ENCODE results near the gene SPDEF. TPM values are rescaled to one million over a fixed set of nuclear protein-coding genes. Genes with fewer than 3 reads are reported as not detected.

The SPDEF gene
- total RNA-seq, 1 donor from 2014 or later: not detected

DNA sequence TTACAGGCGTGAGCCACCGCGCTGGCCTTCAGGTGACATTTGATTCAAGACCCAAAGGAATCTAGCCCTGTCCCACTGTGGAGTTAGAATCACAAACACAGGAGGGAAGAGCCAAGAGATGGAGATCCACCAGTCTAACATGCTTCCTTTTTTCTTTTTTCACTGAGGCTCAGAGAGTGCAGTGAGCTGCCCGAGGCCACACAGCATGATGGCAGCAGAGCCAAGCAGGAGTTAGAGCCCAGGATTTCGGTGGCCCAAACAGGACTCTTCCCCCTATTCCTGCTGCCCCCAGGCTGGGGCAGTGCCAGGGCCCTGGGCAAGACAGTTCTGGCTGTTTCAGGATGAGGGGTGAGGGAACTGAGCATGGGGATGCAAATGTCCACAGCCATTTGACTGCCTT lies 8.1 kb upstream of the SPDEF start:
- intact Hi-C loops (cut with micrococcal nuclease): no loop called here

DNA sequence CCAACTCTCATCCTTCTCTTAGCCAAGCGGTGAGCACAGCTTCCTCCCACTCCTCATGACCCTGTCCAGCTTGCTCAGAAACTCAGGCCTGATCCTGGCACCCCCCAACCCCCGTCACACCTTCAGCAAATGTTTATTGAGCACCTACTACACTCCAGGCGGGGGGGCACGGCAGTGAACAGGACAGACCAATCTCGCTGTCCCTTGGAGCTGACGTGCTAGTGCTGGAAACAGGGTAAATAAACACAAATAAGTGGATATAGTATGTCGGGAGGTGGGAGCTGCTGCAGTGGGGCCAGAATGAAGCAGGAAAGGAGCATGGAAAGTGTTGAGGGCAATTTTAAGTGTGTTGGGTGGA lies 7.4 kb upstream of the SPDEF start:
- intact Hi-C loops (cut with micrococcal nuclease): no loop called here

DNA sequence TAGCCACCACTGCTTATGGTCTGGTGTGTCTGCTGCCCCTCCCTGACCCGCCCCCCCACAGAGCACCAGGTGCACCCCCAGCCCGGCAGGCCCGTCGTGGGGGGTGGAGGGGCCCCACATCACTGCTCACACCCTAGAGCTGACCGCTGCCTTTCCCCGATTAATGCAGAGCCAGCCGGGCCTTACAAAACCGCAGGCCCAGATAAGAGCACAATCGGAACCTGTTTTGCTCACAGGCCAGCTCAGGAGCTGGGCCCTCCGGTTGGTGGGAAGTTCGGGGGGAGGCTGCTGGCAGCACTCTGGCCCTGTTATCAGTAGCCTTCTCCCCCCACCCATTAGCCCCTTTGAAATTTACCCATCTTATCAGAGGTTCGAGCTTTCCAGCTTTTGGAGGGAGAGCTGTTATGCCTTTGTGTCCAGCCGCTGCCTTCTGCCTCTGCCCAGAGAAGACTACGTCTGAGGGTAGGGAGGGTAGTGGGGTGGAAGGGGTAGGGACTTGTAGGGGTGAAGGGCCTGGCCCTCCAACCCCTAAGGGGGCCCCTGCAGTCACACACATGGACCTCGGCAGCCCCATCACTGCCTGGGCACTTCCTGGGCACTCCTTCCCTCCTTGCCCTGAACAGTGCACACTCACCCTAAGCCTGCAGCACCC lies 6.9 kb upstream of the SPDEF start:
- intact Hi-C loops (cut with micrococcal nuclease): no loop called here

DNA sequence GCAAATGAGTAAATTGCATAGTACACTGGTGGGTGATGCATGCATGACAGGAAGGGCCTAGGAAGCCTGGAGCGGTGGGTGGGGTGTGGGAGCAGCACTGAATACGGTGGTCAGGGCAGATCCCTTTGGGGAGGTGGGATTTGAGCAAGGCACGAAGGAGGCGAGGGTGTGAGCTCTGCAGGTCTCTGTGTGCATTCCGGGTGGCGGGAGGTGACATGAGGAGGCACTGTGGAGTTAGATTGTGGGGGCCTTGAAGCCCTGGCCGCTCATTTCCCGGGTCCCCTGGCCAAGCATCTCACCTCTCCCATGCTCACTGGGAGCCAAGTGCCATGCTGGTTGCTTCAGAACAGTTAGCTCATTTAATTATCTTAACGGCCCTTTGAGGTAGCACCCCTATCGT lies 6.2 kb upstream of the SPDEF start:
- intact Hi-C loops (cut with micrococcal nuclease): no loop called here

DNA sequence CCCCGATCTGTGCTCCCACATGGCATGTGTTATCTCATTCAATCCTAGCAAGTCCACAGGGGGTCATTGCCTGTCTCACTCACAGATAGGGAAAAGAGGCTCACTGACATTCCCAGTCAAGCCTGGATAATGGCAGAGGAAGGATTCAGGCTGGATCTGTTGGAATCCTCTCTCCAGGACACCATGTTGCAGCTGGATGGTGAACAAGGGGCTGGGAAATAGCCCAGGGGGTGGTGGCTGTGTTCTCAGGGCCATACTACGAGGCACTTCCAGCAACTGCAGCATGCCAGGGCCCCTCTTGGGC lies 5.0 kb upstream of the SPDEF start:
- intact Hi-C loops (cut with micrococcal nuclease): no loop called here

DNA sequence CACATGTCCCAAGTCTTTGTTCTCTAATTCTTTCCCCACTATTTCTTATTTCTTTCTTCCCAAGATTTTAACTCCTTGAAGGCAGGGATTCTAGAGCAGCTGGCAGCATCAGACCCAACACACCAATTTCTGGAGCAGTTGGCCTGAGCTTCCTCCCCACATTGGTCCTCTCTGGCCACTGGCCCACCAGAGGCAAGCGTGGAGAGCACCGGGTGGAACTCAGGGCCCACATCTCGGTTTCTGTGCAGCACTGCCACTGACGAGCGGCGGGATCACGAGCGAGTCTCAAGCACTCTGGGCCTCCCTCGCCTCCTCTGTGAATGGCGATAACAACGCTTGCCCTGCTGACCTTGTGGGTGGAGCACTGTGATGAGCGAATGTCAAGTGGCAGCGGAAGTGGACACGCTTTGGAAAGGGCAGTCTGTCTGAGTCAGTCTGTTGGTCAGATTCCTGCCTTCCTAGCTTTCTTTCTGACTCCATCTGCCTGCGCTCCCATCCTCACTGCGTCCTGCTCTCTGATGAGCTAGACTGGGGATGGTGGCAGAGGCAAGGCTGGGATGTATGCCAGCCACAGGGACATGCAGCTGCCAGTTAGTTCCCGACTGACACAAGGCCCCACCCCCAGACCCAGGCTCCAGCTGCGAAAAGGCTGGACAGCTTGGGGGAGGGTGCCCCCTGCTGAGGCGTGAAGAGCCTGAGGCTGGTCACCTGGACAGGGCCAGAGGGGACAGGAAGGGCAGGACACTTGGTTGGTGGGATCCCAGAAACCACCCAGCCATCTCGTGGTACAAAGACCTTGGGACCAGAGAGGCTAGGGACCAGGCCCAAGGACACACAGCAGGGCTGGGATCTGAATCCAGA lies 4.5 kb upstream of the SPDEF start:
- intact Hi-C loops (cut with micrococcal nuclease): no loop called here

DNA sequence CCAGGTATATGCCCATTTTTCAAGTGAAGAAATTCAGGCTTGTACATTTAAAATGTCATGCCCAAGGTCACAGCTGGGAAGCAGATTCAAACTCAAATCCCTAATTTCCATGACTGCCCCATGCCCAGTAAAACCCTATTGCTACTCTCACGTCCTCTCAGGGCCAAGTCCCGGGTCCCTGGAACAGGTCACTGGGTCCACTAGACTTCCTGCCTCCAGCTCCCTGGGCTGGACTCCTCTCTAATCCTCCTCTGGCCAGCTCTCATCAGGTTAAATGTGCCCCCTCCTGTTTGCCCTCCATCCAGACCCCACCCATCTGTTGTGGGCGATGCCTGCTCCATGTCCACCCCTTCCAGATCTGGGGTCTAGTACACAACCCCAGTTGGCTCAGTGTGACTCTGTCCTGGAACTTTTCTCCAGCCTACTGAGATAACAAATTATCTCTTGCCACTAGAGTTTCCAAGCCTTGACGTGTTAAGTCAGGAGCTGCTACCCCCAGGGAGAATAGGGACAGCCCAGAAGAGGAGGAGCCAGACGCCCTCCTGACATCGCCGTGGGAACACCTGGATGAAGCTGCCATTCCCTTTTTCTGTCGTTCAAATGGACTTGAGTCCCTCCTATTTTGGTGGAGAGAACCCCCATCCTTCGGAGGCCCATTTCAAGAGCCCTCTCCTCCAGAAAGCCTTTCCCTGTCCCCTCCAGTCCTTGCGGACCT lies 3.7 kb upstream of the SPDEF start:
- intact Hi-C loops (cut with micrococcal nuclease): no loop called here

DNA sequence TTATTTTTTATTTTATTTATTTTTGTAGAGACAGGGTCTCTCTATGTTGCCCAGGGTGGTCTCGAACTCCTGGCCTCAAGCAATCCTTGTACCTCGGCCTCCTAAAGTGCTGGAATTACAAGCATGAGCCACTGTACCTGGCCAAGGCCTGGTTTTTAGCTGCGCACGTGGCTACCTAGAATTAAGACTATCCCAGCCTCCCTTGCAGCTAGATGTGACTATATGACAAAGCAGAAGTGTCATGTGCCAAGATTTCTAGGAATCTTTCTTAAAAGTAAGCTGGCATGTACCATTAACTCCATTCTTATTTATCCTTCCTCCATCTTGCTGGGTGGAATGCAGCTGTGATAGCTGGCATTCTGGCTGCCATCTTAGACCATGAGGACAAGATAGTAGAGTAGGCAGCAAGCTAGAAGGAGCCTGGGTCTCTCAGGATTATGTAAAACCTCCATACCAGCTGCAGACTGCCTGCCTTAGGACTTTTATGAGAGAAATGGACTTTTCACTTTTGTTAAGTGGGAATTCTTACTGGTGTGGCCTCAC lies 2.1 kb upstream of the SPDEF start:
- intact Hi-C loops (cut with micrococcal nuclease): no loop called here

DNA sequence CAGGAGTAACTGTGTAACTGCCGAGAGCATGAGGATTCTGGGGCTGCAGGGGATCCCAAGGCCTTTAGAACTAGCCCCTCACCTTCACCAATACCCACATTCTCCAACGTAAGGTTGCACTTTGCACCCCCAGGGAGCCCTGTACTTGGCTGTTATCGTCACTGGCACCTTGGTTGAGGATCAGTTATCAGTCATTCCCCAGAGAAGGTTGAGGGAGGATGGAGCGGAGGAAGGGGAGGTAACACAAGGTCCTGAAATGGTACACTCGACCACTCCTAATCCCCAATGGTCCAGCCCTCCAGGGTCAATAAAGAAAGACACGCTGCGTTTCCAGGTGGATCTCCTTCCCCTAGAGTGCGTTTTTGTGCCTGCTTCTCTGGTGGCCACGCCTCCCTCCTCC lies 1.1 kb upstream of the SPDEF start:
- intact Hi-C loops (cut with micrococcal nuclease): no loop called here

DNA sequence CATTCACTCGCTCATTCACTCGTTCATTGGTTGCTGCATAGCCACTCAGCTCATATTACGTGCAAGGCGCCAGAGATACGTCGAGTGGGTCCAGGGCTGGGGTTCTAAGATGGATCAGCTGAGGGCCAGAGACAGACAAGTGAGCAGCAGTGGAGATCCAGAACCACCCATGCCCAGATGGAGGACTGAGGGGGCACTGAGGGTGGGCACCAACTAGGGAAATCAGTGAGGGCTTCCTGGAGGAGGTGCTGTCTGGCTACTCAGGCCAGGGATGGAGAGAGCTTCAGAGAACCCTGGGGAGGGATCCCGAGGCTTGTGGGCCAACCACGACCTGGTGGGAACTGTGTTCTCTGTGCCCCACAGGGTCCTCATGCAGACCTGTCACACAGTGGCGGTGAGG lies 364 bp upstream of the SPDEF start:
- intact Hi-C loops (cut with micrococcal nuclease): no loop called here

DNA sequence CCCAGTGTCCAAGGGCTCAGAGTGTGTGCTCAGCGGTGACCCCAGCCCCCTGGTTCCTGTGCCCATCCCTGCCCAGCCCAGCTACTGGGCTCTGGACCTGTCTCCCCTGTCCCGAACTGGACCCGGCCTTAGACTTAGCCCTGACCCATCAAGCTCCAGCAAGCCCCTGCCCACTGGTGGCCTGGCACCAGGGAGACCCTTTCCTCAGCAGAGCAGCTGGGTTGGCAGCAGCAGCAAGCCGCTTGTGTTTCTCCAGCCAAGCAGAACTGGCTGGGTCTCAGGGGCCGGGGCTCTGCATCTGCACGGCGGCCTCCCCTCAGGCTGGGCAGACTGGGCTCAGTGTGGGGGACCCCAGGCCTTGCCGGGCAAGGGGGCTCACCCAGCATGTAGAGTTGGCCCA lies 801 bp downstream of the SPDEF start:
- intact Hi-C loops (cut with micrococcal nuclease): no loop called here

DNA sequence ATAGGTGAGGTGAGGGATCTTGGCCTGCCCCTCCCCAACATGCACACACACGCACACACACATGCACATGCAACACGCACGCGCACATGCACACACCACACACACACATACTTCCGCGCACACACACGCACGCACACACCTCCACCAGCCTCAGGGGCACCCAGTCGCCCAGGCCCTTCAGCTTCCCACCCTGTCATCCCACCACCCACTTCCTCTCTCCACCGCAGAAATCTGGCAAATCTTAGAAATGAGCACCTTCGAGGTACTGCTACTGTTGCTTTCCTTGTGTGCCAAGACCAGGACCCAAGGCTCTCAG lies 1.2 kb downstream of the SPDEF start:
- intact Hi-C loops (cut with micrococcal nuclease): no loop called here

DNA sequence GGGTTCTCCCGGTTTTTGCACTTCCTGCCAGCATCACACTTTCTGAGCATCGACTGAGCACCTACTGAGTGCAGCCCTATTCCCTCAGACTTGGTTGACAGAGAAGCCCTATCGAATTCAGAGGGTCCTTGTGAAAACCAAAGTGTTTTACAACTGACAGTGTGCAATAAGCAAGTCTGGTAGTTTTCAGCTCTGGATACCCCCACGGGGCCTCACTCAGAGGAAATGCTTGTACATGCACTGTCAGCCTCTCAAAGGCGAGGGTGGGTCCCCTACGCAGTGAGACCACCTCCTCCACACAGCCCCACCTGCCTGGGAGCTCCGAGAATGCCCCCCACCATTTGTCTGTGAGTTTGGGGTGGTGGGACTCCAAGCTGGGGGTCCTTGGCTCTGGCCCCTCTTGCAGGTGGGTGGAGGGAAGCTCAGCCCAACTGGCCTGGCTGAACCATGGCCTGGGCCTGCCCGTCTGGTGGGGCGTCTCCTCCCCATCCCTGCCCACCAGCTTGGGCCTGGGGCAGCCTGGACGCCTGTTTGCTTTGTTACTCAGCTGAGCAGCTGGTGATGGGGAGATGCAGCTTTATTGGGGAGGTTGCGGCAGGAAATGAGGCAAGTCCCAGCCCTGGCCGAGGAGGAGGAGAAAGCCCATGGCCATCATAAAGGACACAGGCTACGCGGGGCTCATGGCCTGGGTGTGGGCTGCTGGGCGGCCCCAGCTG lies 1.7 kb downstream of the SPDEF start:
- intact Hi-C loops (cut with micrococcal nuclease): no loop called here

DNA sequence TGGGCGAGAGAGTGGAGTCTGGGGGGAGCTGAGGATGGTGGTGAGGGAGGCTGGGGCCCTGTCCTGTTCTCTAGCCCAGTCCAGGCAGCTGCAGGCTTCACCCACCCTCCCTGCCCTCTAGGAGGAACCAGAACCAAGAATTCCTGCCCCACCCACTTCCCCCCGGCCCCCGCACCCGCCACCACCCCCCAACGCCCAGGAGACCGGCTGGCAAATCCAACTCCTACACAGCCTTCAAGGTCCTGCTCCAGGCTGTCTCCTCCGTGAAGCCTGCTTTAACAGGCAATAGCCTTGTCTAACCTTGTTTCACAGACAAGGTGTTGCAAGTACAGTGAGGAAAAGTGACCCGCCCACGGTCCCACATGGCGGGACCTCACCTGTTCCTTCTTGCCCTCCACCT lies 2.4 kb downstream of the SPDEF start:
- intact Hi-C loops (cut with micrococcal nuclease): no loop called here

DNA sequence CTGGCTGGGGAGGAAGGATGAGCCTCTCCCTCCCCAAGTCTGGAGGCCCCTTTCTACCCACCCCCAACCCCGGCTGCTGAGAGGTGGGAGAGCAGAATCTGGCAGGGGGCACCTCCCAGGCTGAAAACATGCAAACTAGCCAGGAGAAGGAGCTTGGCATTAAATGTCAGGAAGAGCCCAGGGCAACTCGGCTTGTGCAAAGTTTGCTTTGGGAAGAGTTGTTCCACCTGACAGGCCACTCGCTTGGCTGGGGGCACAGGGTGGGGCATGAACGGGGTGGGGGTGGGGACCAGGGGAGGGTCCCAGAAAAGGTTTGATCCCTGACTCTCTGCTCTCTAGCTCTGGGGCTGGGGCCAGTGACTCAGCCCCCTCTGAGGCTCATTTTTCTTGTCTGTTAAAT lies 3.0 kb downstream of the SPDEF start:
- intact Hi-C loops (cut with micrococcal nuclease): no loop called here

DNA sequence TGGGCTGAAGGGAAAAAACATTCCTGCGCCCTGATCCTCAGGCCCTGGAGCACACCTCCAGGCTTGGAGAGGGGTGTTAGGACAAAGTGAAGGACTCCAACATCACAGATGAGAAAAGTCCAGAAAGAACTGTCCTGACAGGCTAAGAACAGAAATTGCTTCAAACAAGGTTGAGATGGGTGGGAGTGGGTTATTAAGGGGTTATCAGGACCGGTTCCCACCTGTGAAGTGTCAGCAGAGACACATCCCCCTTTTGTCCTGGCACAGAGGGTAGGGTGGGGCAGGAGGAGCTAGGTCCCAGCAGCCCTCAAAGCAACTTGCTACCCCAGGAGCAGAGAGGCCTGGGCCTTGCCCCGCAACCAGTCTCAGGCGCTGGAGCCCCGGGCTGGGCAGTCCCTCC lies 3.5 kb downstream of the SPDEF start:
- intact Hi-C loops (cut with micrococcal nuclease): no loop called here

DNA sequence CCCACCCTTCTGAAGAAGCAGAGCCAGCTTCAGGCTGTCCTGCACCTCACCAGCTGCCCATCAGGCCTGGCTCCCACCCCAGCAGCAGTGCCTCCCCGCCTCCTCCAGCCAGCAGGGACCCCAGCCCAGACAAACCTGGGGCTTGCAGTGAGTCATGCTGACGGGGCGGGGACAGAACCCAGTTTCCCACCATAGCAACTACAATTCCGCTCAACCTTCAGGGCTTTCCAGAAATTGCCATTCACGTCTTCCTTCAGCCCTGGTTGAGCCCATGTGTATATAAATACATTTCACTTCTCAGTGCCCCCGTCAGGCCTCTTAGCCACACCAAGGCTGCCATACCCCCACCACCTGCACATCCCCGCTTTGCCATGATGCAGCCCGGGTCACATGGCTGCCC lies 4.4 kb downstream of the SPDEF start:
- intact Hi-C loops (cut with micrococcal nuclease): no loop called here

DNA sequence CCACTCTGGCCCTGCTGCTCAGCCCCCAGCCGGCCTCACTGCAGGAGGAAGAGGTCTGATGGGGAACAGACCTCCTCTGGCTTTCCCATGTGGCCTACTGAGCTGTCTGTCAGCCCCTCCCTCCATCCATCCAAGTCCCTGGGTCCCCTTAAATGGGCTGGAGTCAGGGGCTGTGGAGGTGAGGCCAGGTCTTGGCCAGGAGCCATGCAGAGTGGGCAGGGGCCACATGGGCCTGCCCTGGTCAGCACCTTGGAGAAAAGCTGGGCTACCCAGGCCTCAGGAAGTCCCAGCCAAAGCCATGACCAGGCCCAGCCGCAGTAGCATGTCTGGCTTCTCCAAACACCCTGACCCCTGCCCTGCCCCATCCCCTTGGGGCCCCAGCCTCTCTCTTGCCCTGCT lies 6.3 kb downstream of the SPDEF start:
- intact Hi-C loops (cut with micrococcal nuclease): no loop called here

DNA sequence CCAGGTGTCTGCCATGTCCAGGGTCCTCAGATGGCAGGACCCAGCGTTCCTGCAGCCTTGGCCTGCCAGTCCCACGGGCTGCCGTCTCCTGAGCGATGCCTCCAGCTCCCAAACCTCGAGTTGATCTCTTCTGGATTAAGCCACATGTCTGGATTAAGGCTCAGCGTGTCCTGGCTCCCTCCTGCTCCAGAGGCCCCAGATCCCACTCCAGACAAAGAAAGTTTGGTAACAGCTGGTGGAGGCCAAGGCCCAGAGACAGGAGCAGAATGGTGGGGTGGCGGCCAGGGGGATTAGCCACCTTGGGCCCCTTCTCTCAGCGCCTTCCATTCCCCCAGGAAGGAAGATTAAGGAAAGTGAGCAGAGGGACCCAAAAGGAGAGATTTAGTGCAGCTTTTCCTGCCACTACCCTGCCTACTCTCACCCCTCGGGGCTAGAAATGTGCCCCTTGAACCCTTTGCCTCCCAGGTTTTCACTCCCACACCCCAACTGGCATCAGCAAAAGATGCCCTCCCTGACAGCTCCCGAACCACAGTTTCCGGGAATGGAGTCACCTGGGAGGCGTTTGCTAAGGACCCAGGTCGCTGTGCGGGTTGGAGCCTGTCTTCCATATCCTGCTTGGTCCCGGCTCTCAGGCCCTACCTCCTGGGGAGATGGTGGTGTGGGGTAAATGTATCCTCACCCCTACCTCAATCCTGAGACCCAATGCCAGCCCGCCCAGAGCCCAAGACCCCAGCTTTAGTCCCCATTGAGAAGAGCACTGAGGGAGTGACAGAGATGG lies 6.9 kb downstream of the SPDEF start:
- intact Hi-C loops (cut with micrococcal nuclease): no loop called here

DNA sequence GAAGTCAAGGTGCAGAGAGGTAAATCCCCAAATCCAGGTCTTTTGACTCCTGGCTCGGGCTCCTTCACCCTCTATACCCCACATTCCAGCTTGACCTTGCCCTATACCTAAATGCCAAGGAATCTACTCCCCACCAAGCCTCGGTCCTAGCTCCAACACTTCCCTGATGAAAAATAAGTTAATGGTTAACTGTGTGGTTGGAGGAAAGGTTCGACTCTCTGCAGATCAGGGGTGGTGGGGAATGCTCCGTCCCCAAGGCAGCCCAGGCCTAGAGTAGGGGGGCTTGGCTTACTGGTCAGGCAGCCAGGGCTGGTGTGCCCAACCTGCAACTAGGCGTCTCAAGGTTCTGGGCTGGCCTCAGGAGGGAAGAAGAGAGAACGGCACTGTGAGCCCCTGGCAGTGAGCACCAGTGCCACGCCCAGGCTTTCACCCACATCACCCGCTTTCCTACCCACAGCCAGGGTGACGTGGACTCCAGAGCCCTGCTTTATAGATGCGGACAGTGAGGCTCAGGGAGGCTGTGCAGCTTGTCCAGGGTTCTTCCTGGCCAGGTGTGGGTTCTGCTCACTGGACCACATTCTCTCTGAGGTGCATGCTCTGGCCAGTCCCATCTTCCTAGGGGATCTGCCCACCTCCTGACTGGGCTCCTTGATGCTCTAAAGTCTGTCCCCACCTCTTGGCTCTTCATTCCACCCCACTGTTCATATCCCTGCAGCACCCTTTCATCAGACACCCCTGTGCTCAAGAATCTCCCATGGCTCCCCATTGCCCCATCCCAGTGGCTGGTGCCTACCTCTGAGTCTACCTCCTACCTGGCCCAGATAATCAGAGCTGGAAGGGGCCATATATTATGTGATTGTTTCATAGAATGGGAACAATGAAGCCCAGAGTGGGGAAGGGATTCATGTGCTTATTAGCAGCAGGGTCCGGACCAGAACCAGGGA lies 8.2 kb downstream of the SPDEF start:
- intact Hi-C loops (cut with micrococcal nuclease): no loop called here

All from T-helper 1 cell treated with Interleukin-12 subunit alpha and Interleukin-12 subunit beta and Interleukin-4 antibody, amounts not matched to agents 30 ng/mL and 1 ng/mL, for 36 hours (primary cell).